Prostate gland (tissue), 2 donors: ENCODE results near the gene CYSLTR1.
"Not testable (repeated sequence)": the region's sequence is repeated elsewhere in the genome, so short reads cannot be mapped to it uniquely, and the experiment has no call there.

ENCODE experiments used
- POLR2A ChIP-seq: fragments of 450-650 bp; IDR thresholded peaks from one replicate; pipeline ENCODE4 v1.6.1; 2016; ENCODE audit warnings: antibody characterized with exemption, mild to moderate bottlenecking
- POLR2AphosphoS5 ChIP-seq: sonication (generic); formaldehyde crosslinking; IDR thresholded peaks from one replicate; pipeline ENCODE4 v1.6.1; 2017; ENCODE audit warnings: antibody characterized with exemption
- TF ChIP-seq, protein P1 (sequence below), 4 experiments: fragments of 200-600 bp in 2 of 4; fragments of 450-650 bp in 2 of 4; sonication (generic) in 2 of 4; IDR thresholded peaks; 1 replicate in 3 of 4; 2 replicates in 1 of 4; pipeline ENCODE4 v1.5.1; 2016 to 2019; ENCODE audit warnings: antibody characterized with exemption in 4 of 4, mild to moderate bottlenecking in 2 of 4, moderate library complexity in 2 of 4

DNA sequence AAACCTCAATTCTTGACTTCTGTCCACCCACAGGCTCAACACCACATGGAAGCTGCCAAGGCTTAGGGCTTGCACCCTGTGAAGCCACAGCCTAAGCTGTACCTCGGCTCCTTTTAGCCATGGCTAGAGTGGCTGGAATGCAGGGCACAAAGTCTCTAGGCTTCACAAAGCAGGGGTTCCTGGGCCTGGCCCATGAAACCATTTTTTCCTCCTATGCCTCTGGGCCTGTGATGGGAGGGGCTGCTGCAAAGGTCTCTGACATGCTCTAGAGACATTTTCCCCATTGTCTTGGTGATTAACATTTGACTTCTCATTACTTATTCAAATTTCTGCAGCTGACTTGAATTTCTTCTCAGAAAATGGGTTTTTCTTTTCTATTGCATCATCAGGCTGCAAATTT is 26.5 kb downstream of the CYSLTR1 start:
- not testable (repeated sequence) for TF ChIP-seq POLR2A, POLR2AphosphoS5
- TF ChIP-seq, protein P1, sequence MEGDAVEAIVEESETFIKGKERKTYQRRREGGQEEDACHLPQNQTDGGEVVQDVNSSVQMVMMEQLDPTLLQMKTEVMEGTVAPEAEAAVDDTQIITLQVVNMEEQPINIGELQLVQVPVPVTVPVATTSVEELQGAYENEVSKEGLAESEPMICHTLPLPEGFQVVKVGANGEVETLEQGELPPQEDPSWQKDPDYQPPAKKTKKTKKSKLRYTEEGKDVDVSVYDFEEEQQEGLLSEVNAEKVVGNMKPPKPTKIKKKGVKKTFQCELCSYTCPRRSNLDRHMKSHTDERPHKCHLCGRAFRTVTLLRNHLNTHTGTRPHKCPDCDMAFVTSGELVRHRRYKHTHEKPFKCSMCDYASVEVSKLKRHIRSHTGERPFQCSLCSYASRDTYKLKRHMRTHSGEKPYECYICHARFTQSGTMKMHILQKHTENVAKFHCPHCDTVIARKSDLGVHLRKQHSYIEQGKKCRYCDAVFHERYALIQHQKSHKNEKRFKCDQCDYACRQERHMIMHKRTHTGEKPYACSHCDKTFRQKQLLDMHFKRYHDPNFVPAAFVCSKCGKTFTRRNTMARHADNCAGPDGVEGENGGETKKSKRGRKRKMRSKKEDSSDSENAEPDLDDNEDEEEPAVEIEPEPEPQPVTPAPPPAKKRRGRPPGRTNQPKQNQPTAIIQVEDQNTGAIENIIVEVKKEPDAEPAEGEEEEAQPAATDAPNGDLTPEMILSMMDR (IDR thresholded peaks at IDR 0.05): not testable (repeated sequence)
